ENCODE data around the gene KDM4B. TPM values are rescaled to one million over a fixed set of nuclear protein-coding genes. Genes with fewer than 3 reads are reported as not detected.
"Not testable (repeated sequence)": the region's sequence is repeated elsewhere in the genome, so short reads cannot be mapped to it uniquely, and the experiment has no call there.

Gene KDM4B
- total RNA-seq, 1 donor: 26.7 TPM

GRCh38 chr19:5155586-5156210, 186.8 kb downstream of the KDM4B start:
- no peak for DNase-seq (ENCODE audit: low read depth in 2 of 3, low spot score in 2 of 3)

GRCh38 chr19:5156231-5156986, 187.5 kb downstream of the KDM4B start:
- DNase-seq (ENCODE audit: low read depth in 2 of 3, low spot score in 2 of 3): no peak

- DNase-seq (ENCODE audit: low read depth in 2 of 3, low spot score in 2 of 3): no peak
These were observed 188.3 kb downstream of the KDM4B start for GRCh38 chr19:5157186-5157585.

- DNase-seq (ENCODE audit: low read depth in 2 of 3, low spot score in 2 of 3): not testable (repeated sequence)
These were observed 189.7 kb downstream of the KDM4B start for GRCh38 chr19:5158549-5159134.

GRCh38 chr19:5160158-5160795, 191.4 kb downstream of the KDM4B start:
- not testable (repeated sequence) for DNase-seq (ENCODE audit: low read depth in 2 of 3, low spot score in 2 of 3)

GRCh38 chr19:5164845-5165696, 196.2 kb downstream of the KDM4B start:
- DNase-seq (ENCODE audit: low read depth in 2 of 3, low spot score in 2 of 3): not testable (repeated sequence)

- DNase-seq (ENCODE audit: low read depth in 2 of 3, low spot score in 2 of 3): no peak
These were observed 196.7 kb downstream of the KDM4B start for GRCh38 chr19:5165697-5166019.

- DNase-seq (ENCODE audit: low read depth in 2 of 3, low spot score in 2 of 3): no peak
These were observed 197.3 kb downstream of the KDM4B start for GRCh38 chr19:5166262-5166661.

GRCh38 chr19:5170329-5170745, 201.4 kb downstream of the KDM4B start:
- peak in 1 of 3 donors; percentile 19 for DNase-seq (ENCODE audit: low read depth in 2 of 3, low spot score in 2 of 3)

- no peak for DNase-seq (ENCODE audit: low read depth in 2 of 3, low spot score in 2 of 3)
These were observed 202.8 kb downstream of the KDM4B start for GRCh38 chr19:5171711-5172110.

GRCh38 chr19:5172859-5173630, 204.1 kb downstream of the KDM4B start:
- DNase-seq (ENCODE audit: low read depth in 2 of 3, low spot score in 2 of 3): no peak

GRCh38 chr19:5173993-5174392, 205.1 kb downstream of the KDM4B start:
- no peak for DNase-seq (ENCODE audit: low read depth in 2 of 3, low spot score in 2 of 3)

GRCh38 chr19:5177745-5178450, 209.0 kb downstream of the KDM4B start:
- no peak for DNase-seq (ENCODE audit: low read depth in 2 of 3, low spot score in 2 of 3)

GRCh38 chr19:5178841-5179240, 209.9 kb downstream of the KDM4B start:
- no peak for DNase-seq (ENCODE audit: low read depth in 2 of 3, low spot score in 2 of 3)

GRCh38 chr19:5179256-5179655, 210.3 kb downstream of the KDM4B start:
- no peak for DNase-seq (ENCODE audit: low read depth in 2 of 3, low spot score in 2 of 3)

- no peak for DNase-seq (ENCODE audit: low read depth in 2 of 3, low spot score in 2 of 3)
These were observed 212.4 kb downstream of the KDM4B start for GRCh38 chr19:5181329-5181728.

GRCh38 chr19:5182751-5183150, 213.8 kb downstream of the KDM4B start:
- no peak for DNase-seq (ENCODE audit: low read depth in 2 of 3, low spot score in 2 of 3)

- no peak for DNase-seq (ENCODE audit: low read depth in 2 of 3, low spot score in 2 of 3)
These were observed 214.7 kb downstream of the KDM4B start for GRCh38 chr19:5183616-5184015.

GRCh38 chr19:5184930-5185329, 216.0 kb downstream of the KDM4B start:
- DNase-seq (ENCODE audit: low read depth in 2 of 3, low spot score in 2 of 3): no peak
